Activated CD4-positive, CD25-positive, alpha-beta regulatory T cell (primary cell): Measurements from ENCODE around the gene KLF1.
"Not testable (repeated sequence)": the region's sequence is repeated elsewhere in the genome, so short reads cannot be mapped to it uniquely, and the experiment has no call there.

Experiments
- DNase-seq, 4 experiments: peaks; one replicate each; lab custom pipeline; 2025; lab: John Stamatoyannopoulos, UW

Gene KLF1

DNA sequence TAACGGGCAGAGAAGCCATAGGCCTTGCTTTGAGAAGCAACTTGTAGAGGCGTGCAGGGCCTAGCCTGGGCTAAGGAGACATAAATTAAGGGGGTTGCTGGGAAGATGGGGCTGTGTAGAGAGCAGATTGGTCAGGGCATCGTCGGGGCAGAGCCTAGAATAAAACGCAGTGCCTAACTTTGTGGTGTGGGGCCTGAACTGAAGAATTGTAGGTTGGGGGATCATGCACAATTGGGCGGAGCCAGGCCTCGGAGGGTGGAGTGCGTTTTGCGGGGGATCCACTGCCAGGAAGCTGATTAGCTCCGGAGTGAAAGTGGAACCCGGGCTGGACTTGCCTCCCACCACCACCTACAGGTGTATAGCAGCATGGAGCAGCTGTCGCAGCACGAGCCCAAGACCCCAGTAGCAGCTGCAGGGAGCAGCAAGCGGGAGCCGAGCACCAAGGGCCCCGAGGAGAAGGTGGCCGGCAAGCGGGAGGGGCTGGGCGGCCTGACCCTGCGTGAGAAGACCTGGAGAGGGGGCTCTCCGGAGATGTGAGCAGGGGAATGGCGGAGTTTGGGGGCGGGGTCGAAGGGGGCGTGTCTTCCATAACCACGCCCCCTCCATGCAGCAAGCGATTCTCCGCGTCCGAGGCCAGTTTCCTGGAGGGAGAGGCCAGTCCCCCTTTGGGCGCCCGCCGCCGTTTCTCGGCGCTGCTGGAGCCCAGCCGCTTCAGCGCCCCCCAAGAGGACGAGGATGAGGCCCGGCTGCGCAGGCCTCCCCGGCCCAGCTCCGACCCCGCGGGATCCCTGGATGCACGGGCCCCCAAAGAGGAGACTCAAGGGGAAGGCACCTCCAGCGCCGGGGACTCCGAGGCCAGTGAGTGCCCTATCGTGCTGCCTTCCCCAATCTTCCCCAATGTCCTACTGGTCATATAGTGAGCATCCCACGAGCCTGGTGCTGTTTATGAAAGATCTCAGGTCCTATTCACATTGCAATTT, 19.6 kb downstream of the KLF1 start:
- DNase-seq, result peak in 3 of 4 experiments; percentile 22 to 35 (median 32)

- no peak for DNase-seq
Measured at GRCh38 chr19:12866416-12867119, 20.4 kb downstream of the KLF1 start.

- DNase-seq, result no peak
Measured at GRCh38 chr19:12865746-12866415, 21.1 kb downstream of the KLF1 start.

DNA sequence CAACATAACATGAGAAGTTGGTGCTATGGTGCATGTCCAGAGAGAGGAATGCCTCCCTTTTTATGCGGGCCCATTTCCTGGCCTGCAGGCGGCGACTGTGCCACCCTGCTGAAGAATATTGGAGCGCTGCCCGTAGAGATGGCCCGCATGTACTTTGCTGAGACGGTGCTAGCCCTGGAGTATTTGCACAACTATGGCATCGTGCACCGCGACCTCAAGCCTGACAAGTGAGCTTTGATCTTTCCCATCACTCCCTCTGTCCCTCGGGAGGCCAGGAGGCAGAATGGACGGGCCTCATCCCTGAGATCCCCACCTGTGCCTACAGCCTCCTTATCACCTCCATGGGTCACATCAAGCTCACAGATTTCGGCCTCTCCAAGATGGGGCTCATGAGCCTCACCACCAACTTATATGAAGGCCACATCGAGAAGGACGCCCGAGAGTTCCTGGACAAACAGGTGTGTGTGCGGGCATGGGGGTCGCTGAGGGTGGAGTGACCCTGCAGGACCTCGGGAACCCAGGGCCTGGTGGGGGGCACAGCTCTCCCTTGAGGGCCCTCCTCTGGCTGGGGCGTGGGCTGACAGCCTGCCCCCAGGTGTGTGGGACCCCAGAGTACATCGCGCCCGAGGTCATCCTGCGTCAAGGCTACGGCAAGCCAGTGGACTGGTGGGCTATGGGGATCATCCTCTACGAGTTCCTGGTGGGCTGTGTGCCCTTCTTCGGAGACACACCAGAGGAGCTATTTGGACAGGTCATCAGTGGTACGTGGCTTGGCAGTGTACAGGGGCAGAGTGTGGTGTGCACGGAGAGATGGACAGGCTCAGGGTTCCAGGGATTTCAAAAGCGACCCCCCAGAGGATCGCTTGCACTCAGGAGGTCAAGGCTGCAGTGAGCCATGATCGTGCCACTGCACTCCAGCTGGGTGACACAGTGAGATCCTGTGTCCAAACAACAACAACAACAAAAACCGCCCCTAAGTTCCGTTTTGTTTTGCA, 22.0 kb downstream of the KLF1 start:
- no peak for DNase-seq

- DNase-seq, result no peak
Measured at GRCh38 chr19:12864143-12864542, 22.9 kb downstream of the KLF1 start.

- no peak for DNase-seq
Measured at GRCh38 chr19:12859546-12859945, 27.5 kb downstream of the KLF1 start.

DNA sequence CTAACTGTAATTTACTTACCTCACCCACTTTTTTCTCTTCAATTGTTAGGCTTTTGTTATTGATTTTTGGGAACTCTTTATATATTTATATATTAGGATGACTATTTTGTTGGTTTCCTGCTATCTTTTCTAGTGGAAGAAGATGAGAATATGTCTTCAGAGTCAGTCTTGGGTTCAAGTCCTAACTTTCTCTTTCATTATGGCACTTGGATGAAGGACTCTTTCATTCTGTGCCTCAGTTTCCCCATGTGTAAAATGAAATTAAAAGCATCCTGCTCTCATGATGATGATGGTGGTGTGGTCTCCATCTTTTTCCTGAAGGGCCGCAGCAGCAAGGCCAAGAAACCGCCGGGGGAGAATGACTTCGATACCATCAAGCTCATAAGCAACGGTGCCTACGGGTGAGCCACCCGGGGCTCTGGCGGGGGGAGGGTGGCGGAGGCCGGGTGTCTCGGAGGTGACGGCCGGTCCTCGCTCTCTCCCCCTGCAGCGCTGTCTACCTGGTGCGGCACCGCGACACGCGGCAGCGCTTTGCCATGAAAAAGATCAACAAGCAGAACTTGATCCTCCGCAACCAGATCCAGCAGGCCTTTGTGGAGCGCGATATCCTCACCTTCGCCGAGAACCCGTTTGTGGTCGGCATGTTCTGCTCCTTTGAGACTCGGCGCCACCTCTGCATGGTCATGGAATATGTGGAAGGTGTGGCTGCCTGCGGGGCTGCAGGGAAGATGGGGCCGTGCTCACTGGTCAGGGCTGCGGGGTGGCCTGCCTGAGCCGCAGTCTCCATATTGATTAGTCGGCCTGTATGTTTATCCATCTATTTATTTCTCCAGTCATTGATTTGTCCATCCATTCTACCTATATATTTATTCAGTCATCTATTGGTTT, 28.7 kb downstream of the KLF1 start:
- DNase-seq, result no peak

- DNase-seq, result no peak
Measured at GRCh38 chr19:12856653-12857052, 30.3 kb downstream of the KLF1 start.

GRCh38 chr19:12847159-12848139, 39.6 kb downstream of the KLF1 start:
- DNase-seq, result peak; percentile 67 to 89 (median 80)

DNA sequence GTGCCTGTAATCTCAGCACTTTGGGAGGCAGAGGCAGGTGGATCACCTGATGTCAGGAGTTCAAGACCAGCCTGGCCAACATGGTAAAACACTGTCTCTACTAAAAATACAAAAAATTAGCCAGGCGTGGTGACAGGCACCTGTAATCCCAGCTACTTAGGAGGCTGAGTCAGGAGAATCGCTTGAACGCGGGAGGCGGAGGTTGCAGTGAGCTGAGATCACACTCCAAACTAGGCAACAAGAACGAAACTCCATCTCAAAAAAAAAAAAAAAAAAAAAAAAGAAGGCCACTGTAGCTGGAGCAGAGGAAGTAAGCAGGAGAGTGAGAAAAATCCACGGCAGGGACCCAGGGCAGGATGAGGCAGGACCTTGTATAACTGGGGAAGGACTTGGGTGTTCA, 40.4 kb downstream of the KLF1 start:
- DNase-seq, result not testable (repeated sequence)

GRCh38 chr19:12843999-12844732, 42.8 kb downstream of the KLF1 start:
- DNase-seq, result no peak

DNA sequence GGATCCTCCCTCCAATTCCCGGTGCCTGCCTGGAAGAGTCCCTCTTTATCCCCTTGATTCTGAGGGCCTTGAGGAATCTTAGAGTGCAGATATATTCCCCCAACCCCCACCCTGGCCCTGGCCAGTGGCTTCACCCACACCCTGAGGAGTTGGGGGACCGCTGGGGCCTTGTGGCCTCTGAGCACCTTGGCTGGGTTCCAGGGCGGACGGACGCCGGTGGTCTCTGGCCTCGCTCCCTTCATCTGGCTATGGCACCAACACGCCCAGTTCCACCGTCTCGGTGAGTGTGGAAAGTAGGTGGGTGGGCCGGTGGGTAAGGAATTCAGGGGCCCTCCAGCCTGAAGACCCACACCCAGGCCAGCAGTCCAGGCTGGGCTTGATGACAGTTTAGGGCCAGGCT, 43.7 kb downstream of the KLF1 start:
- no peak for DNase-seq

DNA sequence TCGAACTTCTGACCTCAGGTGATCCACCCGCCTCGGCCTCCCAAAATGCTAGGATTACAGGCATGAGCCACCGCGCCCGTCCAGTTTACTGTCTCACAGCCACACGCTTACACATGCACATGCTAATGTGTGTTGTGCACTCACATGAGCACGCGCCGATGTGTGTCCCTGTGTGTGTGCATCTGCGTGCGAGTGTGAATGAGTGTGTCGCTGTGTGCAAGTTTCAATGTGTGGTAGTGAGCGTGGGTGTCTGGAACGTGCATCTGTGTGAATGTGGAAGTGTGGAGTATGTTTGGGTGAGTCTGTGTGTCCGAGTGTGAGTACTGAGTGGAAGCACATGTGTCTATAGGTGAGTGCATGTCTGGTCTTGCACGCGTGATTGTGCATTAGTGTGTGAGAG, 44.5 kb downstream of the KLF1 start:
- no peak for DNase-seq

DNA sequence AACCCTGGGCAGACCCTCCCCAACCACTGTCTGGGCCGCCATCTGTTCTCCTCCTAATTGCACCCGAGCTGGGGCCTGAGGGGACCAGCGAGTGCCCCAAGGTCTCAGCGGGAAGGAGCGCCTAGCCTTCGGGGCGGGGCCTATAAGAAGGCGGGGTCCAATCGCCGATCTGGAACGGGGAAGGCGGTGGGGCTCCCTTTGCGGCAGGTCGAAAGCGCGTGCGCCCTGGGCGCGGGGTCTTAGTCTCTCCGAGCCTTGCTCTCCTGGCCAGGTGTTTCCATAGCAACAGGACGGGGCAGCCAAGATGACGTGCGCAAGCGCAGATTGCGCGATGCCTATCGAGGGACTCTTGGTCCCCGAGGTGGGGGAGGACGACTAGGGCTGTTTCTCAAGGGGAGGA, 45.9 kb downstream of the KLF1 start:
- no peak for DNase-seq

DNA sequence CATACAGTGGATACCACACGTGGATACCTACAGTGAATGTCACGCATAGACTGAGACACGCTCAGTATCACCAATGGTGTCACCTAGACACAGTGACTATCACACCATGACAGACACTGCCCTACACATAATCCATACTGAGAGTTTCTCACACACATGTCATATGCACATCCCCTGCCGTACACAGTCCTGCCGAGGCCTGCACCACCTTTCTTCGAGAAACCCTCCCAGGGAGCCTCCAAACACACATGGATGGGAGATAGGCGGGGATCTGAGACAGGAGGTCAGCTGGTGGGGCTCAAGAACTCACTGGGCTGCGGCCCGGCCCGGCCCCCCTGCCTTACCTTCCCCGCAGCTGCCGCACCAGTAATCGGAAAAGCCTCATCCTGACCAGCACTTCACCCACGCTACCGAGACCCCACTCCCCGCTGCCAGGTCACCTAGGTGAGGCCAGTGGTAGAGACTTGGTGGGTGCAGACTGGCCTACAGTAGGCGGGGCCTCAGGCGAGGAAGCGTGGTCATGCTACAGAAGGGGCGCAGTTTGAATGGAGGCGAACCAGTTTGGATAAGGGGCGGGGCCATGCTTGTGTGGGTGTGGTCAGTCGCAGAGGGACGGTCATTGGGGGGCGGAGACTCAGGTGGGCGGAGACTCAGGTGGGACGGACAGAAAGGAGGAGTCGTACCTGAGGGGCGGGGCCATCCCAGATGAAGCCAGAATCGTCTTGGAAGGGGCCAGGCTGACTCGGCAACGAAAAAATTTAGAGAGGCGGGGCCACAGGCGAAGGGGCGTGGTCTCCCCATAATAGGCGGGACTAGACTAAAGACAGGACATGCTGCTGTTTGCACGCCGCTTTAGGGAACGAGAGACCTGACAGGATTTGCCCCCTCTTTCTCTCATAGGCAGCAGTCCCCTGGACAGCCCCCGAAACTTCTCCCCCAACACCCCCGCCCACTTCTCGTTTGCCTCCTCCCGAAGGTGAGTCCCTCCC, 46.6 kb downstream of the KLF1 start:
- no peak for DNase-seq

DNA sequence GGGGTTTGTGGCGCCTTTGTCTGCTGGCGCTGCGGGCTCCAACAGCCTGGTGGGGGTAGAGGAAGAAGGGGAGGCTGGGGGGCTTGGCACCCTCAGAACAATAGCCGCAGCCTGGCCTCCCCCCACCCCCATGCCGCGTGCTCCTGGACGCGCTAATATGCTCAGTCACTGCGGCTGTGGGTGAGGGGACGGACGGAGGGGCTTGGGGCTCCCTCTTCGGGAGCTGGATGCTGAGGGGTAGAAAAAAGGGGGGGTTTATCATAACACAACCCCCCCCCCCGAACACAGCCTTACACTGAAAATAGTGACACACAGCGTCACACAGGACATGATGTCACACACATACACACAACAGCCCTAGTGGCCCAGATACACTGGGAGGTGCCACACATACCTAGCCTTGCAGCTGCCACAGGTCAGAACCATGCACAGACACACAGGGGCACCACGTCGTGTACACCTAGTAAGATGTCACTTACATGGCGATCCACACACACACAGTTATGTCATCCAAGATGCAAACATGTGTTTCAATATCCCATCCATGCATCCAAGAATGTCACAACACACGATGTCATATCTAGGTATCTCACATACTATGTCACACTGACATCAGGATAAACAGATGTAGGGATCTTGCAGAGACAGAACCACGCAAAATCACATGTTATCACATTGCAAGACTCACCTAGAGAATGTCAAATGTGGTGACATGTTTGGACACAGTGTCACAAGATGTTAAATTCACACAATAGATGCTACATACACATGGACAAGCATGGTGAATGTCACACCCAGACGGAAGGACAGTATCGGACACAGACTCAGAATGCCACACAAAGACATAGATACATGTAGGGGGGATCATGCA, 47.9 kb downstream of the KLF1 start:
- no peak for DNase-seq
